ENCODE measurements around the gene SLC9A8. TPM values are rescaled to one million over a fixed set of nuclear protein-coding genes. Genes with fewer than 3 reads are reported as not detected.

Gene SLC9A8
- total and polyA plus RNA-seq, 2 donors (not counting 1 experiment from before 2014, with no cell fraction given) = 17.8 to 29.7 TPM

DNA sequence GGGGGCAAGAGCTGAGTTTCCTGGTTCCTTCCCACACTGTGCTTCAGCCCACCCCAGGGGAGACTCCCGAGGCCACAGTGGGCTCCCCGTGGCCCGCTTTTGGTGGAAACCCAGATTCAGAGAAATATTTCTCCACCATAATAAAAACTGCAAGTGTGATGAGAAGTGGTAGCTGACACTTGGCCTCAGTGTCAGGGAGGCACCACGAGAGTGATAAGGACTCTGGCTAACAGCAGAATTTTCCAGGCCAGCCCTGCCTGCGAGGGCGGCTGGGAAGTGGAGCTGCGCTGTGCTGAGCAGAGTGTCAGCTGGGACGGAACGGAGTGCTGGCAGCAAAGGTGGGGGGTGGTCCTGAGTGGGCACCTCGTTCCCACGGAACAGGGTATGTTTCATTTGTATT is 80.2 kb downstream of the SLC9A8 start:
- H3K27me3 ChIP-seq (replicated peaks in 1 of 4; ENCODE audit: control extremely low read depth in 1 of 4, control insufficient read depth in 3 of 4, insufficient read depth in 4 of 4, low read length in 3 of 4) = no peaks in the 10 kb centered on the region
- H3K79me2 ChIP-seq (ENCODE audit: control insufficient read depth, insufficient read depth, low read length) = peaks cover 3% of the 10 kb centered on the region
- no peak for DNase-seq
- Mint-ChIP-seq H3K4me1 (peaks cover 15% of the 10 kb centered on the region), H3K27me3 (no peaks in the 10 kb centered on the region), H3K4me3 (no peak overlapping the region), H3K27ac (no peak overlapping the region), H3K9me3 (ENCODE audit: insufficient read depth) (no peaks in the 10 kb centered on the region)
- 89% methylated on average over 5 of the region's 11 CpGs for WGBS (ENCODE audit: insufficient coverage)
- intact Hi-C loops (cut with micrococcal nuclease) = loop anchor here (5.0 kb wide), 1 partner anchor 506 kb away; no protein-coding TSS in a partner anchor
- no peaks in the 10 kb centered on the region for H4K20me1 ChIP-seq (ENCODE audit: control insufficient read depth, insufficient read depth, low read length, poor library complexity, severe bottlenecking)
- no peak for TF ChIP-seq EZH2 (IDR thresholded peaks at IDR 0.05; ENCODE audit: borderline replicate concordance, insufficient read depth, low read depth, low read length, poor library complexity, severe bottlenecking)
- TF ChIP-seq, protein P1, sequence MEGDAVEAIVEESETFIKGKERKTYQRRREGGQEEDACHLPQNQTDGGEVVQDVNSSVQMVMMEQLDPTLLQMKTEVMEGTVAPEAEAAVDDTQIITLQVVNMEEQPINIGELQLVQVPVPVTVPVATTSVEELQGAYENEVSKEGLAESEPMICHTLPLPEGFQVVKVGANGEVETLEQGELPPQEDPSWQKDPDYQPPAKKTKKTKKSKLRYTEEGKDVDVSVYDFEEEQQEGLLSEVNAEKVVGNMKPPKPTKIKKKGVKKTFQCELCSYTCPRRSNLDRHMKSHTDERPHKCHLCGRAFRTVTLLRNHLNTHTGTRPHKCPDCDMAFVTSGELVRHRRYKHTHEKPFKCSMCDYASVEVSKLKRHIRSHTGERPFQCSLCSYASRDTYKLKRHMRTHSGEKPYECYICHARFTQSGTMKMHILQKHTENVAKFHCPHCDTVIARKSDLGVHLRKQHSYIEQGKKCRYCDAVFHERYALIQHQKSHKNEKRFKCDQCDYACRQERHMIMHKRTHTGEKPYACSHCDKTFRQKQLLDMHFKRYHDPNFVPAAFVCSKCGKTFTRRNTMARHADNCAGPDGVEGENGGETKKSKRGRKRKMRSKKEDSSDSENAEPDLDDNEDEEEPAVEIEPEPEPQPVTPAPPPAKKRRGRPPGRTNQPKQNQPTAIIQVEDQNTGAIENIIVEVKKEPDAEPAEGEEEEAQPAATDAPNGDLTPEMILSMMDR (IDR thresholded peaks at IDR 0.05) = no peak
- POLR2A ChIA-PET = no interaction called here
- no peak overlapping the region for H3K4me3 ChIP-seq (ENCODE audit: control extremely low read depth in 1 of 5, extremely low read depth in 1 of 5, insufficient read depth in 1 of 5, low read depth in 2 of 5, low read length in 4 of 5)
- H2AFZ ChIP-seq (ENCODE audit: insufficient read depth, low read depth, low read length, poor library complexity, severe bottlenecking) = no peak overlapping the region
- no peak overlapping the region for H3K9ac ChIP-seq (ENCODE audit: low read length)
- peaks cover 0 to 26% of the 10 kb centered on the region in 2 experiments for H3K36me3 ChIP-seq (replicated peaks in 1 of 2; ENCODE audit: control extremely low read depth in 1 of 2, control insufficient read depth in 1 of 2, extremely low read depth in 1 of 2, insufficient read depth in 2 of 2, low read length in 1 of 2)
- no peak overlapping the region for H3K27ac ChIP-seq (ENCODE audit: low read length in 2 of 2)
- CTCF ChIA-PET = interaction anchor here (1.1 to 1.6 kb wide), 3 partner anchors 38 to 281 kb away, joined by 3 read pairs; no protein-coding TSS in a partner anchor
- H3K4me1 ChIP-seq (ENCODE audit: control insufficient read depth in 2 of 2, insufficient read depth in 2 of 2, low read length in 2 of 2) = peaks cover 0 to 10% of the 10 kb centered on the region in 2 donors
- H3K9me3 ChIP-seq (ENCODE audit: control extremely low read depth in 1 of 3, control insufficient read depth in 2 of 3, insufficient read depth in 1 of 3, low read length in 2 of 3) = no peaks in the 10 kb centered on the region
- no peak overlapping the region for H3K4me2 ChIP-seq (replicated peaks; ENCODE audit: low read depth, low read length, poor library complexity, severe bottlenecking)
- no peak for ATAC-seq (ENCODE audit: low read depth)

DNA sequence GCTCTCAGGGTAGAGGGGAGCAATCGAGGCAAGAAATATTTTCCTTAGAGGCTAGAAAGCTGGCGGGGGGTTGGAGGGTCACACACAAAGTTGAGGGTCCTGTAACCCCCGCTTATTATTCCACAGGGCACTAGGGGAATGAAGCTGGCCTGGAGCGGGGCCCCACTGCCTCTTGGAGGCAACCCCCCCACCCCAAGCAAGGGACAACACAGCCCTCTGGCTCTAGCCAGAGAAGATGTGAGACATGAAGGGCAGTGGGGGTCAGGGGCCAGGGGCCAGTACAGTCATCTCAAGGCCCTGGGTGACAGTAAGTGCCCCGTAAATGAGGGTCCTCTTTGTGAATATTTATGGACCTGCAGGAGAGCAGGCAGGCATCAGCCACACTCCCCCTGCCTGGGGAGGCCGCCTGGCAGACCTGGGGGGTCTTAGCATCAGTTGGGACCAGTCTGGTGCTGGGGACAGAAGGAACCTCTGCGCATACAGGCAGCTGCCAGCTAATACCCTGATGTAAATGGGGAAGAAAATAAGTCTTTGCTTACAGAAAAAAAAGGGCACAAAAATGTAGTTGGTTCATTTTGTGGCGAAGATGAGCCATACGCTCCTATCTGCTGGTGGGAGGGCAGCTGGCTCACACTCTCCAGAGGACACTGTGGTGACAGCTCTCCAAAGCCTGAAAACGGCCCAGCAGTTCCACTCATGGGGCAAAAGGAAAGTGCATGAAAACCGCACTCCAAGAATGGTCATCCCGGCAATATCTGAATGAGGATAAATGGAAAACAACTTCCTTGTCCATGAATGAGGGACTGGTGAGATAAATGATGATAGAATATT is 80.8 kb downstream of the SLC9A8 start:
- Mint-ChIP-seq H3K27me3 (no peaks in the 10 kb centered on the region), H3K4me3 (peak overlapping the region; percentile 24), H3K27ac (no peak overlapping the region), H3K9me3 (ENCODE audit: insufficient read depth) (no peaks in the 10 kb centered on the region), H3K4me1 (peaks cover 14% of the 10 kb centered on the region)
- WGBS (ENCODE audit: insufficient coverage) = 89% methylated on average over 8 of the region's 12 CpGs
- H2AFZ ChIP-seq (ENCODE audit: insufficient read depth, low read depth, low read length, poor library complexity, severe bottlenecking) = no peak overlapping the region
- no peaks in the 10 kb centered on the region for H3K27me3 ChIP-seq (replicated peaks in 1 of 4; ENCODE audit: control extremely low read depth in 1 of 4, control insufficient read depth in 3 of 4, insufficient read depth in 4 of 4, low read length in 3 of 4)
- peaks cover 0 to 10% of the 10 kb centered on the region in 2 donors for H3K4me1 ChIP-seq (ENCODE audit: control insufficient read depth in 2 of 2, insufficient read depth in 2 of 2, low read length in 2 of 2)
- intact Hi-C loops (cut with micrococcal nuclease) = loop anchor here (5.0 kb wide), 1 partner anchor 506 kb away; no protein-coding TSS in a partner anchor
- ATAC-seq (ENCODE audit: low read depth) (no peak), DNase-seq (no peak)
- POLR2A ChIA-PET = no interaction called here
- H3K9ac ChIP-seq (ENCODE audit: low read length) = no peak overlapping the region
- H3K36me3 ChIP-seq (replicated peaks in 1 of 2; ENCODE audit: control extremely low read depth in 1 of 2, control insufficient read depth in 1 of 2, extremely low read depth in 1 of 2, insufficient read depth in 2 of 2, low read length in 1 of 2) = peaks cover 0 to 21% of the 10 kb centered on the region in 2 experiments
- no peak overlapping the region for H3K4me3 ChIP-seq (ENCODE audit: control extremely low read depth in 1 of 5, extremely low read depth in 1 of 5, insufficient read depth in 1 of 5, low read depth in 2 of 5, low read length in 4 of 5)
- CTCF ChIA-PET = interaction anchor here (0.5 to 1.7 kb wide), 6 partner anchors 16 to 283 kb away, joined by 3 to 4 read pairs (median 4); no protein-coding TSS in a partner anchor
- no peaks in the 10 kb centered on the region for H3K9me3 ChIP-seq (ENCODE audit: control extremely low read depth in 1 of 3, control insufficient read depth in 2 of 3, insufficient read depth in 1 of 3, low read length in 2 of 3)
- TF ChIP-seq, protein P1 (IDR thresholded peaks at IDR 0.05) = no peak
- no peak for TF ChIP-seq EZH2 (IDR thresholded peaks at IDR 0.05; ENCODE audit: borderline replicate concordance, insufficient read depth, low read depth, low read length, poor library complexity, severe bottlenecking)
- no peaks in the 10 kb centered on the region for H4K20me1 ChIP-seq (ENCODE audit: control insufficient read depth, insufficient read depth, low read length, poor library complexity, severe bottlenecking)
- peaks cover 3% of the 10 kb centered on the region for H3K79me2 ChIP-seq (ENCODE audit: control insufficient read depth, insufficient read depth, low read length)
- no peak overlapping the region for H3K27ac ChIP-seq (ENCODE audit: low read length in 2 of 2)
- peak overlapping the region; percentile 16 for H3K4me2 ChIP-seq (replicated peaks; ENCODE audit: low read depth, low read length, poor library complexity, severe bottlenecking)

Data from B cell (primary cell).